ENCODE results near the gene CAMK1.

Gene CAMK1

DNA sequence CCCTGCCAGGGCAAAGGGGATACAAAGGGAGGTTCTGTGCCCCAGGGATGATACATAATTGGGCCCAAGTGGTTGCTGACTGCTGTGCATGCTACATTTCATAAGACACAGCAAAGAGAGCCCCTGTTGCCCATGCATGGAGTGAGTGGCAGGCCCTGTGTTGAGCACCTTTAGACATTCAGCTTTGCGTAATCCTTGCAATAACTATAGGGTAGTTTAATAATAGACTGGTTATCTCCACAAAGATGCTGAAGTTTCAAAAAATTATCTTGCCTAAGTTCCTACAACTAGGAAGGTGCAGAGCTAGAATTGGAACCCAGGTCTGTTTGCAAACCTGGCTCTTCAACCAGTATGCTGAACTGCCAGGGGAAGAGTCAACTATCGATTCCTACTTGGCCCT is 21.7 kb downstream of the CAMK1 start:
- Histone ChIP-seq H3K9me3 (ENCODE audit: insufficient read depth, low read length) (no peaks in the 10 kb centered on the region), H3K4me1 (ENCODE audit: insufficient read depth, insufficient read length) (no peaks in the 10 kb centered on the region), H3K36me3 (ENCODE audit: insufficient read depth, insufficient read length, low read length) (peaks cover 79% of the 10 kb centered on the region), H3K9ac (ENCODE audit: insufficient read length, low read depth) (no peak overlapping the region), H3K4me3 (ENCODE audit: insufficient read length, low read depth) (no peak overlapping the region), H3K27me3 (ENCODE audit: insufficient read depth, insufficient read length) (no peaks in the 10 kb centered on the region)
- TF ChIP-seq YY1 (IDR thresholded peaks at IDR 0.05; ENCODE audit: insufficient read depth, insufficient read length) (no peak), SUZ12 (IDR thresholded peaks at IDR 0.05; ENCODE audit: extremely low read depth, insufficient read depth, insufficient read length) (no peak), ZNF274 (IDR thresholded peaks at IDR 0.05; ENCODE audit: low read depth, low read length) (no peak)
- no peak for DNase-seq (ENCODE audit: low read depth, low spot score)

GRCh38 chr3:9747267-9747666 is 22.5 kb downstream of the CAMK1 start:
- H3K36me3 ChIP-seq (ENCODE audit: insufficient read depth, insufficient read length, low read length): peaks cover 80% of the 10 kb centered on the region
- H3K9ac ChIP-seq (ENCODE audit: insufficient read length, low read depth): no peak overlapping the region
- TF ChIP-seq SUZ12 (IDR thresholded peaks at IDR 0.05; ENCODE audit: extremely low read depth, insufficient read depth, insufficient read length) (no peak), YY1 (IDR thresholded peaks at IDR 0.05; ENCODE audit: insufficient read depth, insufficient read length) (no peak), ZNF274 (IDR thresholded peaks at IDR 0.05; ENCODE audit: low read depth, low read length) (no peak)

DNA sequence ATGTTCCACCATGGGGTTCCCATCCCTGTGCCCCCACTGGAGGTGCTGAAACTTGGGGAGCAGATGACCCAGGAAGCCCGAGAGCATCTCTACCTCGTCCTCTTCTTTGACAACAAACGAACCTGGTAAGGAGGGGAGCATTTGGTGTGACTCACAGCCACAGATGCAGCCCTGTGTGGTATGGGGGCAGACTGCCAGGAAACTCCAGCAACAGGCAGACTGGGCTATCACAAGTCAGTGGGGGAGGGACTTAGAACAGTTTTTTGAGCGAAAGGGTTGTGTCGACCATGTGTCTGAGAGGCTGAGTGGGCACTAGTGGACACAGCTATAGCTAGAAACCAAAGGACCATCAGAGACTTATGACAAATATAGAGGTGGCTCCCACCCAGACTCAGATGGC is 23.4 kb downstream of the CAMK1 start:
- no peak overlapping the region for H3K9ac ChIP-seq (ENCODE audit: insufficient read length, low read depth)
- H3K4me1 ChIP-seq (ENCODE audit: insufficient read depth, insufficient read length): no peaks in the 10 kb centered on the region
- no peaks in the 10 kb centered on the region for H3K9me3 ChIP-seq (ENCODE audit: insufficient read depth, low read length)
- no peak for DNase-seq (ENCODE audit: low read depth, low spot score)
- no peak for TF ChIP-seq ZNF274 (IDR thresholded peaks at IDR 0.05; ENCODE audit: low read depth, low read length)
- no peak for TF ChIP-seq YY1 (IDR thresholded peaks at IDR 0.05; ENCODE audit: insufficient read depth, insufficient read length)
- peaks cover 80% of the 10 kb centered on the region for H3K36me3 ChIP-seq (ENCODE audit: insufficient read depth, insufficient read length, low read length)
- no peaks in the 10 kb centered on the region for H3K27me3 ChIP-seq (ENCODE audit: insufficient read depth, insufficient read length)
- H3K4me3 ChIP-seq (ENCODE audit: insufficient read length, low read depth): no peak overlapping the region

More at GRCh38 chr3:9747267-9747666, 22.5 kb downstream of the CAMK1 start:
- DNase-seq (ENCODE audit: low read depth, low spot score): no peak
- H3K4me3 ChIP-seq (ENCODE audit: insufficient read length, low read depth): no peak overlapping the region
- no peaks in the 10 kb centered on the region for H3K27me3 ChIP-seq (ENCODE audit: insufficient read depth, insufficient read length)
- no peaks in the 10 kb centered on the region for H3K9me3 ChIP-seq (ENCODE audit: insufficient read depth, low read length)
- H3K4me1 ChIP-seq (ENCODE audit: insufficient read depth, insufficient read length): no peaks in the 10 kb centered on the region

DNA sequence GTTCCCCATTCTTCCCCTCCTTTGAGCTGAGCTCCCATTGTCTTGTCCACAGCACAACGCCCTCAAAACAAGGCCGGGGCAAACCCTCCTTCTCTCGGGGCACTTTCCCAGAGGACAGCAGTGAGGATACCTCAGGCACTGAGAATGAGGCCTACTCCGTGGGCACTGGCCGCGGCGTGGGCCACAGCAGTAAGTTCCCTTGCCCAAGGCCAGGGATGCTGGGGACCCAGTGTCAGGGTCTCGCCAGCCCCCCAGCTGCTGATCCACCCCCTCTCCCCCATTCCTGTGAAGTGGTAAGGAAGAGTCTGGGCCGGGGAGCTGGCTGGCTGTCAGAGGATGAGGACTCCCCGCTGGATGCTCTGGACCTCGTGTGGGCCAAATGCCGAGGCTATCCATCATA is 24.2 kb downstream of the CAMK1 start:
- Histone ChIP-seq H3K4me3 (ENCODE audit: insufficient read length, low read depth) (no peak overlapping the region), H3K9me3 (ENCODE audit: insufficient read depth, low read length) (no peaks in the 10 kb centered on the region), H3K9ac (ENCODE audit: insufficient read length, low read depth) (no peak overlapping the region), H3K4me1 (ENCODE audit: insufficient read depth, insufficient read length) (no peaks in the 10 kb centered on the region), H3K27me3 (ENCODE audit: insufficient read depth, insufficient read length) (no peaks in the 10 kb centered on the region), H3K36me3 (ENCODE audit: insufficient read depth, insufficient read length, low read length) (peaks cover 82% of the 10 kb centered on the region)
- DNase-seq (ENCODE audit: low read depth, low spot score): no peak
- TF ChIP-seq ZNF274 (IDR thresholded peaks at IDR 0.05; ENCODE audit: low read depth, low read length) (no peak), SUZ12 (IDR thresholded peaks at IDR 0.05; ENCODE audit: extremely low read depth, insufficient read depth, insufficient read length) (no peak), YY1 (IDR thresholded peaks at IDR 0.05; ENCODE audit: insufficient read depth, insufficient read length) (no peak)

GRCh38 chr3:9744162-9744561 is 25.6 kb downstream of the CAMK1 start:
- TF ChIP-seq ZNF274 (IDR thresholded peaks at IDR 0.05; ENCODE audit: low read depth, low read length) (no peak), SUZ12 (IDR thresholded peaks at IDR 0.05; ENCODE audit: extremely low read depth, insufficient read depth, insufficient read length) (no peak), YY1 (IDR thresholded peaks at IDR 0.05; ENCODE audit: insufficient read depth, insufficient read length) (no peak)
- Histone ChIP-seq H3K36me3 (ENCODE audit: insufficient read depth, insufficient read length, low read length) (peaks cover 95% of the 10 kb centered on the region), H3K4me1 (ENCODE audit: insufficient read depth, insufficient read length) (no peaks in the 10 kb centered on the region), H3K9me3 (ENCODE audit: insufficient read depth, low read length) (no peaks in the 10 kb centered on the region), H3K4me3 (ENCODE audit: insufficient read length, low read depth) (no peak overlapping the region), H3K9ac (ENCODE audit: insufficient read length, low read depth) (no peak overlapping the region), H3K27me3 (ENCODE audit: insufficient read depth, insufficient read length) (no peaks in the 10 kb centered on the region)
- no peak for DNase-seq (ENCODE audit: low read depth, low spot score)

- Histone ChIP-seq H3K9me3 (ENCODE audit: insufficient read depth, low read length) (no peaks in the 10 kb centered on the region), H3K4me1 (ENCODE audit: insufficient read depth, insufficient read length) (no peaks in the 10 kb centered on the region), H3K27me3 (ENCODE audit: insufficient read depth, insufficient read length) (no peaks in the 10 kb centered on the region), H3K36me3 (ENCODE audit: insufficient read depth, insufficient read length, low read length) (peaks cover 100% of the 10 kb centered on the region), H3K4me3 (ENCODE audit: insufficient read length, low read depth) (no peak overlapping the region), H3K9ac (ENCODE audit: insufficient read length, low read depth) (no peak overlapping the region)
- TF ChIP-seq ZNF274 (IDR thresholded peaks at IDR 0.05; ENCODE audit: low read depth, low read length) (no peak), SUZ12 (IDR thresholded peaks at IDR 0.05; ENCODE audit: extremely low read depth, insufficient read depth, insufficient read length) (no peak), YY1 (IDR thresholded peaks at IDR 0.05; ENCODE audit: insufficient read depth, insufficient read length) (no peak)
- DNase-seq (ENCODE audit: low read depth, low spot score): no peak
Measured at GRCh38 chr3:9743548-9743947, 26.2 kb downstream of the CAMK1 start.

DNA sequence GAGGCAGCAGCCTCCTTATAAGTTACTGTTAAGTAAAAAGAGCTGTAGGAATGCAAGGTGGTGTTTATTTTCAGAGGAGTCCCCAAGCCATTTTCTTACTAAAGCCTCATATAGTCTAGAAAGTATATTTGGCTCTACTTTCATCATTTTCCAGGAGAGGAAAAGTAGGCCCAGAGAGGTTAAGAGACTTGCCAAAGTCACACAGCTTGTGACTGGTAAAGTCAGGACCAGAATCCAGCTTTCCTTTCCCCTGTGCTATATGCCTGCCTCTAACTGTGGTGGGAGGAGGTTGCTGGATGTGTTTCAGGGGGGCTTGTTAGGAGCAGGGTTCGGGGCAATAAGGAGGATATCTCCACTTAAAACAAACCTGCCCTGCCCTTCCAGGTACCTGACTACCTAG is 27.2 kb downstream of the CAMK1 start:
- Histone ChIP-seq H3K27me3 (ENCODE audit: insufficient read depth, insufficient read length) (no peaks in the 10 kb centered on the region), H3K9ac (ENCODE audit: insufficient read length, low read depth) (no peak overlapping the region), H3K4me3 (ENCODE audit: insufficient read length, low read depth) (no peak overlapping the region), H3K4me1 (ENCODE audit: insufficient read depth, insufficient read length) (no peaks in the 10 kb centered on the region), H3K9me3 (ENCODE audit: insufficient read depth, low read length) (no peaks in the 10 kb centered on the region), H3K36me3 (ENCODE audit: insufficient read depth, insufficient read length, low read length) (peaks cover 100% of the 10 kb centered on the region)
- DNase-seq (ENCODE audit: low read depth, low spot score): no peak
- TF ChIP-seq YY1 (IDR thresholded peaks at IDR 0.05; ENCODE audit: insufficient read depth, insufficient read length) (no peak), SUZ12 (IDR thresholded peaks at IDR 0.05; ENCODE audit: extremely low read depth, insufficient read depth, insufficient read length) (no peak), ZNF274 (IDR thresholded peaks at IDR 0.05; ENCODE audit: low read depth, low read length) (no peak)

GRCh38 chr3:9739181-9739580 is 30.6 kb downstream of the CAMK1 start:
- TF ChIP-seq YY1 (IDR thresholded peaks at IDR 0.05; ENCODE audit: insufficient read depth, insufficient read length) (no peak), ZNF274 (IDR thresholded peaks at IDR 0.05; ENCODE audit: low read depth, low read length) (no peak), SUZ12 (IDR thresholded peaks at IDR 0.05; ENCODE audit: extremely low read depth, insufficient read depth, insufficient read length) (no peak)

More at GRCh38 chr3:9739181-9739580, 30.6 kb downstream of the CAMK1 start:
- no peak for DNase-seq (ENCODE audit: low read depth, low spot score)
- Histone ChIP-seq H3K4me1 (ENCODE audit: insufficient read depth, insufficient read length) (no peaks in the 10 kb centered on the region), H3K9ac (ENCODE audit: insufficient read length, low read depth) (no peak overlapping the region), H3K4me3 (ENCODE audit: insufficient read length, low read depth) (no peak overlapping the region), H3K36me3 (ENCODE audit: insufficient read depth, insufficient read length, low read length) (peaks cover 98% of the 10 kb centered on the region), H3K27me3 (ENCODE audit: insufficient read depth, insufficient read length) (no peaks in the 10 kb centered on the region), H3K9me3 (ENCODE audit: insufficient read depth, low read length) (no peaks in the 10 kb centered on the region)
